C4-2B (cell line): ENCODE results near the gene TMPRSS11D.

Experiments
- CTCF ChIP-seq: fragments of 450-650 bp; conservative IDR thresholded peaks from 2 replicates; pipeline ENCODE4 v1.5.1; 2017; ENCODE audit warnings: mild to moderate bottlenecking
- ZFX ChIP-seq: fragments of 450-650 bp; IDR thresholded peaks from 2 replicates; pipeline ENCODE4 v1.6.1; 2017

DNA sequence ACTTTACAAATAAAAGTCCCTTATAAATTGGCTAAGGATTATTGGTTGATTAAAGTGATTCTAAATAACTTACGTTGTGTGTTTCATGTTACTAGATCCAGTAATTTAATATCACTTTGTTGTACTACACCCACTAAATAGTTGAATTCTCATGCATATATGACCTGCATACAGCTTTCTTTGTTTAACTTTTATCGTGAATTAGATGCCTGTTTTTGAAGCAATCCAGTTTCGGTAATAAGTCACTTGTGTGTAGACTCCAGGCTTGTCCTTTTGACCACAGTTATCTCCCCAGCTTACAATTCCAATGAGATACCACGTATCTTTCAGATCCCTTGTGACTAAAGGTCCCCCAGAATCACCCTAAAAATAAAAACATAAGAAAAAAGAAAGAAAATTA is 27.3 kb upstream of the TMPRSS11D start:
- TF ChIP-seq ZFX (no peak), CTCF (no peak)
